Cerebellar cortex (tissue), 1 donor: ENCODE measurements around the gene CBX2.

Experiments
- DNase-seq: peaks from one replicate; pipeline ENCODE4 v3.0.0-alpha.2; 2015; ENCODE audit warnings: low spot score

The CBX2 gene

DNA sequence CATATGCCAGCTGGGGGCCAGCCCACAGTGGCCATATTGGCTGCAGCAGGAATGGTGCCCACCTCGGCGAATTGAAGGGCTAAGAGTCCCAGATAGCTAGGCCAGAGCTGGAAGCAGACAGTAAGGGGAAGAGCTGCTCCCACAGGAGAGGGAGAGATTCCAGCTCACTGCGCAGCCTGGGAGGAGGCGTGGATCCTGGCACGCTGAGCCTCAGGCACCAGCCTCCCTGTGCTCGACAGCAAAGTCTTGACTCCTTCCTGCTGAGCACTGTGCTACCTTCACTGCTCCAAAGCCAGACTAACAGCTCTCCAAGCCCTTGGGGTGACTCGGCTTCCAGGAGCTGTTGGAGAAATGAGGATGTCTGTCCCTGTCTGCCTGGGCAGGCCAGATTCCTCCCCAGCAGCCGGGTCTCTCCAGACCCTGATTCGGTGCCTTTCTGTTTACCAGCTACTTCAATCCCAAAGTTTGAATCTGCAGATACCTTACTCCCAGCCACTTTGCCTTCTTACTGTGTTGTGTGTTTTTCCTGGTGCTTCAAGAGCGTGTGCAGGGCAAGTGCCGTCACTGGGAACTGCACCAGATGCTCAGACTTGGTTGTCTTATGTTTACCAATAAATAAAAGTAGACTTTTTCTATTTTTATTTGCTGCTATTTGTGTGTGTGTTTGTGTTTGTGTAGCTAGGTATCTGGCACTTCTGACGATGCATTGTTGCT is 9.1 kb downstream of the CBX2 start:
- DNase-seq, result no peak

DNA sequence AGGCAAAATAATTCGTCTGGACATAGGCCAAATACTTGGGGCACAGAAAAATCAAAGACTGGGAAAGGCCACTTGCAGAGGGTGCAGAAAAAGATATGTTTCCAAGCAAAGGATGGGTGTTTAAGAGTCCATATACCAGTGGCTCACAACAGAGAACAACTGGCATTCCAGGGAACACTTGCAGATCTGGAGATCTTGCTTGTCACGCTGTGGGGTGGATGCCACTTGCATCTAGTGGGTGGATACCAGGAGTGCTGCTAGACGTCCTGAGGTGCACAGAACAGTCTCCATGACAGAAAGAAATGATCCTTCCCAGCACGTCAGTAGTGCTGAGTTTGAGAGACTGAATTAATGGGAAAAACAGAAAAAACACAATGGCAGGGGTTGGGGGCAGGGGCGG is 10.5 kb downstream of the CBX2 start:
- DNase-seq, result no peak

DNA sequence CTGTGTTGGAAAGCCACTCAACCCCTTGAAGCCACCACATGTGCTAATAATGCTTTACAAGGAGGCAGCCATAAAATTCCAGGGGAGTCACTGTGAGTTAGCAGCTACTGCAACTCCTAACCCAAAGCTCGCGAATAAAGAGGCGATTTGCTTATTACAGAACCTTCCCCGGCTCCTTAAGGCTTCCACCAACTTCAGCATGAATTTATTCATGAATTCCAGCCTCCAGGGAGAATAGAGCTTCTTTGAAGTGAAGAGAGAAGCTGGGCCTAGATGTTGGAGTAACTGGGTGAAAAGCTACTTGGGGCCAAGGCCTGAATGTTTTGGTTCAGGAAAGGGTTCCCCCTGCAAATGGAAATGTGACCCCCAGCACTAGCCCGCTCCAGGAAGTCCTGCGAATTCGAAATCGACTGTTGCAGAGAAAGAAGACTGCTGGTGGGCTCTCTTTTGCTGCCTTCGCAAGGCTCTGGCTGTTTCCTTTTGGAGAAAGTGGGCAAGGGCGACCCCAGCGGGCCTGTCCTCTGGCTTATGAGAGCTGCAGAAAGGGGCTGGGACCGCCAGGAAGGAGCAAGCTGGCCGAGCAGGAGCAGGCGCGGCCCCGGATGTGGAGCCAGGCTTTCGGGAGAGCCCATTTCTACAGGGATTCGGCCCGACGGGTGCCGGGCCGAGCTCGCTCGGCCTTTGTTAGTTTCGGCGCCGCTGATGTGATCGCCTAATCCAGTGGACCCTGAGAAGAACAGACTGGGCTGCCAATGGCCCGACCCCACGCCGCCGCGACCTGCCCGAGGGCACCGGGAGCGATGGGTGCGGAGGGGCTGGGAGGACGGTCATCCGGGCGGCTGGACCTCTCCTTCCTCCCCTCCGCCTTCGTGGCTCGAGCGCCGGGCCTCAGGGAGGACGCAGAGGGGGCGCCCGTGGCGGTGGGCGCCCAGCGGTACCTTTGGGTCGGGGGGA is 11.3 kb downstream of the CBX2 start:
- DNase-seq, result no peak

DNA sequence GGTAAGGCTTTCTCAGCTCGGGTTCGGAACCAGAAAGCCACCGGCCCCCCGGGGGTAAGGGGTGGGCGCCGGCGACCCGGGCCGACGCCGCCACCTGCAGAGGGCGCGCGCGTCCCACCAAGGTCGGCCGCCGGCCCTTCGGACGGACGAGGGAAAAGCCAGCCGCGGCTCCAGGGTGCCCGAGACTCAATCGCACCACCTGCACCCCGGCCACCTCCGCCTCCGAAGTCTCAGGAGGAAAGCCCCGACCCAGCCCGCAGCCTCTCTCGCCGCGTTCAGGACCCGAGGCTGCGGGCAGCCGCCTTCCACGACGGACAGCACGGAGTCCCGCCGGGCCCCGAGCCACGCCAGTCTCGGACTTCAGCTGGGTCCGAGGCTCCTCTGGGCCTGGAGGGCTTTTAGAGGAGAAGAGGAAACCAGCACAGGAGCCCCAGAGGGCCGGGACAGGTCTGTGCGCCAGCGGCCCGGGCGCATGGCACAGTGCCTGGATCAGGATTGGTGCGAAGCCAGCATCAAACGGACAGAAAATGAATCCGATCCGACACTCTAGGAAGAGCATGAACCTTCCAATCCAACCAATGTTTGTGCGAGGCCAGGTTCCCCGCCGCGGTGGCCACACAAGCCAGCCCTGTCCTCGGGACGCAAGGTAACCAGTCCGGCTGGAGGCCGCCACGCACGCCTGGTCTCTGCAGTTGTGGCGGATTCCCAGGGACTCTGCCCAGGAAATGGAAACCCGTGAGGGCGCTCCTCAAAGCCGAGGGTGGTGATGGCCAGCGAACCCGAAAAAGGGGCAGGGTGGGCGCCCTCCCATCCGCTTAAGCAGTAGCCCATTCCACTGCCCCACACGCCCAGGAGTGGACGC is 12.2 kb downstream of the CBX2 start:
- no peak for DNase-seq

DNA sequence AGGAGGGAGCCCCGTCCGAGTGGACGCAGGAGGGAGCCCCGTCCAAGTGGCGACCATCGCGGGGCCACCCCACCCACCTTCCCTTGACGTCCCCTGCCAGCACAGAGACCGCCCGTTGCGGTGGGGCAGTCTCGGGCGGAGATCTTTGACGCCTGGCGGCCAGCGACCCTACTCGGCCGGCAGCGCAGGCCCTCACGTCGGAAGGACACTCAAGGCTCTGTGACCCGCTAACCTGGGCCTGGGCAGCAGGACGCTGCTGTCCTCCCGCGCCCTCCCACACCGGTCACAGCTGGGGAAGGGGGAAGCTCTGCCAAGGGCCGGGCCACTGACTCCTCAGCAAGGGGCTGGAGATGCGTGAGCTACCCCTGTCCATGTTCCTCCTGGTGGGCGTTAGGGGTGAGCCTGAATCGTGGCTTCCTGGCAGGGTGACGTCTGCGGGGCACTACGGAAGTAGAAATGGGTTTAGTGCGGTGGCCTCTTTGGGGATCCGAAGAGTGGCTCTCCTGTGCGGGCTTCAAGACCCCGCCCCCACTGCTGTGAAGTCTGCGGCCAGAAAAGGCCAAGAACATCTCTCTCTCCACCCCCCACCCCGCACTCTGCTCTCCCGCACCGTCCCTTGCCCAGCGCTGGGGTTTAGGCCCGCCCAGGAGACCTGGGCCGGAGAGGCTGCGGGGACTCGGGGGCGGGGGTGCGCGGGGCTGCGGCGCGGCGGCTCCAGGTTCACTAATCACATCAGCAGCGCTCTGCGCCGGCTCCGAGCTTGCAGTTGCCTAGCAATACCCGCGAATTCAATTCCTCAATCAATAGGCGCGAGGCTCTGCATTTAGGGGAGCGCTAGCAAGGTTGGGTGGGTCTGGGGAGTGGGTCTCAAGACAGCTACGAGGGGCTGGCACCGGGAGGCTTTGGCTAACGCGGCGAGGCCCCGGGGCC is 13.1 kb downstream of the CBX2 start:
- no peak for DNase-seq

DNA sequence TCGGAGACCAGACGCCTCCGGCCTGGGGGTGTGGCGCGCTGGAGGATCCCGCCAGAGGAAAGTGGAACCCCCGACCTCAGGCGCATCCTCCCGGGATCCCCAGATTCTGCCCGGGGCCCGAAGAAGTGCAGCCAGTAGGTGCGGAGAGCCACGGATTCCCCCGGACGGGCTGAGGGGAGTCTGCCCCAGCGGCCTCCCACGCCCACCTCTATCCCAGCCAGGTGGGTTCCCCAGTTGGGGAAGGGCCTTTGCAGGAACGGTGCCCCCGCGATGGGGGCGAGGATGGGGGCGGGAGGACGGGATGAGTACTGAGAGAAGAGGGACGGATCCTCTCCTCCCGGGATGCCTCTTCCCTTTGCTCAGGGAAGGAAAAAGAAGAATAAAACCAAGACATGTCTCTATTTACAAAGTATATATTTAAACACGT is 13.8 kb downstream of the CBX2 start:
- no peak for DNase-seq

DNA sequence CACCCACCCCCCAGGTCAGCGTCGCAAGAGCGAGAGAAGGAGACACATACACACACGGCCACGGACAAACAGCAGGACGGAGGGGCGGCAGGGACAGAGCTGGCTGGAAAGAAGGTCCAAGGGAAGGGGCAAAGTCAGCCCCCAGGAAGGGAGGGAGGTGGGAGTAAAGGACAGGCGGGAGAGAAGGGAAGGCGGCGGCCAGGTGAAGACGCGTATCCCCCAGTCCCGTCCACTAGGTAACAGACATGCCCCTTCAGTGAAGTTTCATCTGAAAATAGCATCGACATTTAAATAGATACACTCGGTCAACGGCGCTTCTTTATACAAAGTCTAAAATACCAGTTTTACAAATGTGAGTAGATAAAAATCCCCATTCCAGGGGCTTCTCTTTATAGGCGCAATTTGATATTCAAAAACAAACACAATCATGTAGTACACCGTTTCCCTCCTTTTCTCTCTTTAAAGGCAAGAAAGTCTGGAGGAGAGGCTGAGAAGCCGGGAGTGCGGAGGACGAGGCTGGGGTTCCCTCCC is 14.5 kb downstream of the CBX2 start:
- DNase-seq, result no peak

DNA sequence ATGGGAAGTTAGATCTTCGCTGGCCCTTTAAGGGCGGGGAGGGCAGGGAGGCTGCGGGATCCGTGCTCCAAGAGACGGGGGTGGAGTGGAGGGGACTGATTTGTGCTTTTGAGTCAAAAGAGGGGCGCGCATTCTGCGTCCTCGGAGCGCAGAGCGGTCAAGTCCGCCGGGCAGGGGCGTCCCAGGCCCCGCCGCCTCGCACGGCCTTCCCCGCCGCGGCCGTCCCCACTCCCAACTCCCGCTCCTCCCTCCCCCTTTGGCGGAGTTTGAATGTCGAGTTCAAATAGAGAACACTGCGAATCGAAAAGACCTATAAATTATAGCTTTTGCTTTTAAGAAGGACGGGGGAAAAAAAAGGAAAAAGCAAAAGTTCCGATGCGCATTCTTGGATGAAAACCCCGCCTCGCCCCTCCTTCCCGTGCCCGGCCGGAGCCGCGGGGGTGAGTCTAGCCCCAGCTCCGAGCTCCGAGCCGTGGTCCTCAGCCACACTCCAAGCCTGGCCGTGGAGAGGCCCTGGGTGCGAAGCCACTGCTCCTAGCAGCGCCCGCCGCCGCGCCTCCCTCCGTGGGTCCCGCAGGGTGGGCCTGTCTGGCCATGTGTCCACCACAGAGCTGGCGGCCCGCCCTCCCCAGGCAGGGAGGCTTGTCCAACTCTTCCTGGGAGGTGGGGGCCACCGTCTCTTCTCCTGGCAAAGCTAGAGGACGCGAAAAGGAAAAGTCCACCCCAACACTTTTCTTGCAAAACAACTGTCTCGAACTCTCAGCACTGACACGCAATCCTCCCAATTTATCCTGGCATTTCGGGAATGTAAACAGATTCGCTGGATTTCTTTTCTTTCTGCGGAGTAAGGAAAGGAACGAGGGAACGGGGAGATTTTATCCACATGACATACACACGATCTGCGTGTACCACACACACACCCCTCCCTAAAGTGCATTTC is 15.3 kb downstream of the CBX2 start:
- DNase-seq, result peak; percentile 54

DNA sequence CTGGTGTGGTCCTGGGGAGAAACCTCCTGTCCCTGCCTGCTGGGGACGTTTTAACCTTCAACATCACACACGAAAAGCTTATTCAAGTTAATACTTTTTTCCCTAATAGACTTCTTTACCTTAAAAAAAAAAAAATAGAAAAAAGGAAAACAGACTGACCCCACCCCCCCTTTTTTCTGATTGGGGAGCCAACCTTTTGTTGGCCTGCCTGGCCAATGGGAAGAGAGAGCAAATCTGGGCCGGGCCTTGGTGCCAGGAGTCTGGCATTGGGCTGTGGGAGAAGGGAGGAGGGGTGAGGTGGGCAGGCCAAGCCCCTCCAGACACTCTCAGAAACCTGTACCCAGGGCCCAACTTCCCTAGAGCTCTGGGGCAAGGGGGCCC is 16.0 kb downstream of the CBX2 start:
- peak; percentile 83 for DNase-seq

DNA sequence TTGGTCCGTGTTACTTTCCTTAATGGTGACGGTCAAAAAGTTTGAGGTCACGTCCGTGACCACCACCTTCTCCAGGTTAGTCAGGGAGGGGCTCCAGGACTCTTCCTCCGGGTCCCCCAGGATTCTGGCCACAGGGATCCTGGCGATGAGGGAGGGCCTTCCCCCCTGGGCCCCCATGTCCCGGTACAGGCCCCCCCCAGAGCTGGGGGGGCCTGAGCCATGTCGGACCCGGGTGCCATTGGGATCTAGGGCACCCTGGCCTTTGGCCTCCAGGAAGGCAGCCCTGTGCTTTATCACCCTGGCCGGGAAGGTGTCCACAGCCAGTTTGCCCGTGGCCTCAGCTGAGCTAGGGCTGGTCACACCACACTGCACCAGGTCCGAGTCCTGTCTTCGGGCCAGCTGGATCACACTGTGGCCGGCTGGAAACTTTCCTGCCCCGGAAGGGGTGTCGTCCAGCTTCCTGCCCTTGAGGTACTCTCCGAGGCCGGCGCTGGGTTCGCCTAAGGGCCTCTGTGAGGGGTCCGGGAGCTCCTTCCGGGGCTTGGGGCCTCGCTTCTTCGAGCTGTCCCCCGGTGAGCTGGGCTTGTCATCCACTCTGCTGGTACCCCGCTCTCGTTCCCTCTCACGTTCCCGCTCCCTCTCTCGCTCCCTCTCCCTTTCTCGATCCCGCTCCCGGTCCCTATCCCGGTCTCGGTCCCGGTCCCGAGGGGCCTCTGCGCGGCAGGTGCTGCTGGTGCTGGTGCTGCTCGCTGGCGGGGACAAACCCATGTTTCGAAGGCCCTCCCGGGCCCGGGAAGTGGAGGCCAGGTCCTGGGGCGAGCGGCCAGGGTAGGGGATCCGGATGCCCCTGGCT is 16.9 kb downstream of the CBX2 start:
- no peak for DNase-seq

DNA sequence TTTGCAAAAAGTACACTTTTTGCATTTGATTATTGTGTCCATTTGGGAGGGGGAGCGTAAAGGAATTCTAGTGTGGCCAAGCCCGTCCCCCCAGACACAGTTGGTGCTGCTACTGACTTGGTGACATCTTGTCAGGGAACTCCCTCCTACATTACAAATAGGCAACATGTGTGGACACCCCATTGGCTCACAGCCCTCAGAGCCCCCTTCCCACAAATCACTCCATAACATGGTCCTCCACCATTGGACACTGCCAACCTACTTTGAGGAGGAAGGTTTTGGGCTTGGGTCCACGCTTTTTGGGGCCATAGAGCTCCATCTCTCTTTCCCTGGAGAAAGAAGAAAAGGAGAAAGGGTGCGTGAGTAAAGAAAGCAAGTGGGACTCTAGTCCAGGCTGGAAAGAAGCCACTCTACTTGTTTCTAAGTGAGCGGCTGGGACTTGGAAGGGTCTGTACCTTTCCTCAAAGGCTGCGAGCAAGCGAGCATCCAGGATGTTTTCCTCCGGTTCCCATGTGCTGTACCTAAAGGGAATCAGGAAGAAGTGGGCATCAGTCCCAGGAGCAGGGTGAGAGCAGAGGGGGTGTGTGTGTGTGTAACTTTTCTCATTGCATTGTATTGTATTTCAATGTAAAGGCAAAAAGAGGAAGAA is 18.0 kb downstream of the CBX2 start:
- peak; percentile 56 for DNase-seq

DNA sequence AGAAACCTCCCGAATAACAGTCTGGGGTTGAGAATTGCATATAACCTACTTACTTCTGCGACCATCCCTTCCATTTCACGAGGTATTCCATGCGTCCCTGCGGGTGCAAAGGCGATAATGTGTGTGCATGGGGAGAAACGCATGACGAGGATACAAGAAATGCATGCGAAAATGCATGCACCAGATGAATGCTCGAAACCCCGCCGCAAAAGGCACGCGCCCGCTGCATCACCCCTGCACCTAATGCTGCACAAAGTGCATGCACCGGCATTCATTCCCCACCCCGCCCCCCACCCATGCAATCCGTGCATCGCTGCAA is 18.5 kb downstream of the CBX2 start:
- no peak for DNase-seq

DNA sequence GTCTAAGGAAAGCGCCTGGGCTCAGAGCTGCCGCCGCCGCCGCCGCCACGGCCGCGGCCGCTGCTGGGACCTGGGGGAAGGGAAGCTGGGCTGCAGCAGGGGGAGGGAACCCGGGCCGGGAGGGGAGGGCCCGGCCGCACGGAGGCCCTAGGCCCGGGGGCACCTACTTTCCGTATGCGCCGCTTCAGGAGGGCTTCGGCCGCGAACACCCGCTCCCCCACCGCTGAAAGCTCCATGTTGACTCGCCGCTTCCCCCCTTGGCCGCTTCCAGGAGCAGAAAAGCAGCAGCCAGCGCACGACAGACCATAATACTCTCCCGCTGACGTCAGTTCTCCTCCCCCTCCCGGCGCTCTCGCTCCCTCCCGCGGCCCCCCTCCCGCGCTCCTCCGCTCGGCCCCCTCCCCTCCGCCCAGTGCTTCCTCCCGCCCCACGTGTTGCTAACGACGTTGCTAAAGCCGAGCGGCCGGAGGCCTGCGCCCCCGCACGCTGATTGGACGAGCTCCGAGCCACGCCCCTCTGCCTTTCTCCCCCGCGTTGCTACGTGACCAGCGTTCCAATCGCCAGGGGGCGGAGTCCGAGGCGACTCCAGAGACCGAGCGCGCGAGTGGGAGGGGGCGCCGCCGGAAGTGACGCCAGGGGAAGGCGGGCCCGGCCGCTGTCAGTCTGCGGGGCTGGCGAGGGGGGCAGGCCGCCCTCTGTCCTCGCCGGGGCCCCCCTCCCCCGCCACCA is 19.0 kb downstream of the CBX2 start, which contains the start of gene CBX8:
CBX8 (minus strand) TSS at position 315 of the 729 bp plus-strand sequence; CDS start at position 236, 79 bp downstream.
- peak; percentile 97 for DNase-seq

DNA sequence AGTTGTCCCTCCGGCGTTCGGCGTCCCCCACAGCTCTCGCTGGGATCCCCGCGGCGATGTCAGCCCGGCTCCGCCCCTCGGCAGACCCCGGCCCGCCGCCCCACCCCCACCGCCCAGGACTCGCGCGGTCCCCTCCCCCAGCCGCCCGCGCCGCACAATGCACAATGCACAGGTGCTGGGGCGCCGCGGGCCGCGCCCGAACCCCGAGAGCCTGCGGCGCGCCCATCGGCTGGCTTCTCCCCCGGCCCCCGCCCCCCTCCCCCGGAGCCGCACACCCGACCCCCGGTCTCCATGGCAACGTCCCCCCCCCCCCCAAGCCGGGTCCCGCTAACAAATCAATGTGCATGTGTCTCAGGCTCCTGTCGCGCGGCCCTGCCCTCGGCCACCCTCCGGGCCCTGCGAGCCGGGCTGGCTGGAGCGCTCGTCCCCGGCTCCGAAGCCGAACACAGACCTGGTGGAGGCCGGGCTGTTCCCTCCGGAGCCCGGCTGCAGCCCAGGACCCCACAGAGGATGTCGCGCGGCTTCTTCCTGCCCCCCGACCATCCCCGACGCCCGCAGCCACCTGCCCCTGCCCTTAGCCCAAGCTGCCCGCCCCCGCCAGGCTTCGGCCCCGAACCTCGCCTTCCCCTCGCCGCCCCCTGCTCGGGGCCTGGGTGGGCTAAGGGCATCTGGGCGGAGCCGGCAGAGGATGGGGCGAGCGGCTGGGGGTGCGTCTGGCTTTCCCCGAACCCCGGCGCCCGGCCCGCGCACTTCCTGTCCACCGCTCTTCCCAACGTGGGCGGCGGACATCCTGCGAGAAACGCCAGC is 19.7 kb downstream of the CBX2 start:
- no peak for DNase-seq

DNA sequence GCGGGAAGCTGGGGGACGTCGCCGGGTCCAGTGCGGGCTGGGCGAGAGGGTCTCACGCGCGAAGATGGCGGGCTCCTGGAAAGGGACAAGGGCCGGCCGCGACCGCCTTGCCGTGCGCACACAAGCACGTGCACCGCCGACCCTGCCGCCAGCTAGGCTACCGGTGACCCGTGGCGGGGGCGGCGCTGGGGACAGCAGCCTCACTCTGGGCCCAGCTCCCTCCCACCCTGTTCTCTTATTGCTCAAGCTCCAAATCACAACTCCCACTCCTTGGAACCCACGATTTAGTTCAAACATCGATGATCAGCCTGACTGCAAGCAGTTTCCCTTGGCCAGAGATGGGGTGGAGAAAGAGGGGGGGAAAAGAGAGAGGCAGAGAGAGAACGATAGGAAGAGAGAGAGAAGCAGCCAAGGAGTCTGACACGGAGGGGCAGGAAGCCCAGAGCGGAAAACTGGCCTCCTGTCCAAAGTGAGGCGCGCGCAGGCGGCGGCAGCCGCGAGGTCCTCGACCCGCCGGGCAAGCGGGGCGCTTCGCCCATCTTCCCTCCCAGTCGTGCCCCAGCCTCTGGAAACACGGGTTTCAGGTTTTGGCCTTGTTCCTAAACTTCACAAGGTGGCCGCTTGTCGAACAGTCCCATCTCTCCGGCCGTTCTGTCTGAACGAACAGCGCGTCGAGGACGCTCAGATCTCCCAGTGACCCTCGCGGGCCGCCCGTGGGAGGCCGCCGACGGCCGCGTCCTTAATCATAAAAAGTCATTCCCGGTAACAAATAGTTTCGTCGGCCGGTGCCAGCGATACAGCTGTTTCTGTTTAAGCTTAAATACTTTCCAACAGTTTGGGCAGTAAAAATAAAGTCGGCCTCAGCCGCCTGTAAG is 20.6 kb downstream of the CBX2 start:
- no peak for DNase-seq

DNA sequence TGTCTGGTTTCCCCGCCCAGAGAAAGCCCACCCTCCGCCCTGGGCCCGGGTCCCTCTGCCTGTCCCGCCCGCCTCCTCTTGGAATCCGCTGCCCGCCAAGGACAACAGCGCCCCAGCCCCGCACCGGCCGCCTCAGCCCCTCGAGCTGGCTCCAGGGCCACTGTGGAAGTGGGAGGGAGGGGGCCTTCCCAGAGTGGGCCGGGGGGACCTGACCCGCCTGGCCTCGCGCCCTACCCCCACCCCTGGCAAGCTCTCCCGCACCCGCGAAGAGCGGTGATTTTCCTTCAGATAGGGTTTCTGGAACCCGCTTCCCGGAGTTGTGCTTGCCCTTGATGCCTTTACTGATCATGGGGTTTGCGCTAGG is 21.2 kb downstream of the CBX2 start:
- no peak for DNase-seq
